Chondrocyte (in vitro differentiated cells): ENCODE results near the gene MUC5AC. TPM values are rescaled to one million over a fixed set of nuclear protein-coding genes. Genes with fewer than 3 reads are reported as not detected.
A peak's percentile ranks its signal among the peaks of the same experiment; 100 is the strongest.

Source experiments
- DNase-seq: peaks from one replicate; pipeline ENCODE4 v3.0.0; 2021; ENCODE audit warnings: mixed read lengths, low spot score
- H3K27ac Mint-ChIP-seq: one replicate; pipeline ENCODE4 v1.8.0; 2021; ENCODE audit warnings: mild to moderate bottlenecking, moderate library complexity, mixed read lengths; ENCODE audit not compliant: unreplicated experiment
- H3K27me3 Mint-ChIP-seq: 2 replicates; pipeline ENCODE4 v1.8.0; 2021; ENCODE audit warnings: low read depth, mixed read lengths
- H3K36me3 Mint-ChIP-seq: 2 replicates; pipeline ENCODE4 v1.8.0; 2021; ENCODE audit warnings: low read depth, mixed read lengths
- H3K4me1 Mint-ChIP-seq: 2 replicates; pipeline ENCODE4 v1.8.0; 2021; ENCODE audit warnings: low read depth, mild to moderate bottlenecking, mixed read lengths
- H3K4me3 Mint-ChIP-seq: one replicate; pipeline ENCODE4 v1.8.0; 2021; ENCODE audit warnings: mild to moderate bottlenecking, moderate library complexity, mixed read lengths; ENCODE audit not compliant: unreplicated experiment
- H3K9me3 Mint-ChIP-seq: 2 replicates; pipeline ENCODE4 v1.8.0; 2021; ENCODE audit warnings: low read depth, mixed read lengths
- CTCF ChIP-seq: fragments of 200-600 bp; sonication (generic); IDR thresholded peaks from 2 replicates; pipeline ENCODE4 v1.5.0; 2021; ENCODE audit warnings: antibody characterized with exemption, mild to moderate bottlenecking, moderate library complexity
- total RNA-seq: library from RNA; stranded (reverse); gene quantifications from 3 replicates; pipeline ENCODE4 v1.2.1, GENCODE V29; 2021

Gene MUC5AC
- total RNA-seq, 1 donor from 2014 or later: not detected

GRCh38 chr11:1220941-1221721 lies 63.4 kb downstream of the MUC5AC start:
- peaks cover 24% of the 10 kb centered on the region for H3K27me3 Mint-ChIP-seq
- no peak overlapping the region for H3K27ac Mint-ChIP-seq
- no peak for TF ChIP-seq CTCF
- peaks cover 1% of the 10 kb centered on the region for H3K9me3 Mint-ChIP-seq
- DNase-seq: peak; percentile 73
- H3K36me3 Mint-ChIP-seq: peaks cover 2% of the 10 kb centered on the region
- no peaks in the 10 kb centered on the region for H3K4me1 Mint-ChIP-seq
- no peak overlapping the region for H3K4me3 Mint-ChIP-seq

GRCh38 chr11:1221848-1222311 lies 64.1 kb downstream of the MUC5AC start:
- H3K27ac Mint-ChIP-seq: no peak overlapping the region
- DNase-seq: peak; percentile 88
- no peak for TF ChIP-seq CTCF
- no peak overlapping the region for H3K4me3 Mint-ChIP-seq
- H3K27me3 Mint-ChIP-seq: peaks cover 19% of the 10 kb centered on the region
- no peaks in the 10 kb centered on the region for H3K4me1 Mint-ChIP-seq
- H3K9me3 Mint-ChIP-seq: no peaks in the 10 kb centered on the region
- H3K36me3 Mint-ChIP-seq: no peaks in the 10 kb centered on the region

GRCh38 chr11:1222491-1223345 lies 65.0 kb downstream of the MUC5AC start, which contains the start of gene MUC5B:
MUC5B (plus strand) TSS chr11:1223066; CDS start chr11:1223124, 58 bp downstream.
- Mint-ChIP-seq H3K4me1 (no peaks in the 10 kb centered on the region), H3K9me3 (no peaks in the 10 kb centered on the region), H3K27me3 (peaks cover 14% of the 10 kb centered on the region), H3K4me3 (no peak within 1 kb of the TSS), H3K27ac (no peak within 1 kb of the TSS), H3K36me3 (no peaks in the 10 kb centered on the region)
- peak; percentile 90 for DNase-seq
- no peak for TF ChIP-seq CTCF

- Mint-ChIP-seq H3K27ac (no peak overlapping the region), H3K27me3 (peaks cover 10% of the 10 kb centered on the region), H3K36me3 (no peaks in the 10 kb centered on the region), H3K9me3 (no peaks in the 10 kb centered on the region), H3K4me1 (no peaks in the 10 kb centered on the region), H3K4me3 (no peak overlapping the region)
- DNase-seq: peak; percentile 83
- TF ChIP-seq CTCF: no peak
These were observed 65.8 kb downstream of the MUC5AC start for GRCh38 chr11:1223346-1224110.
